HUES48 (cell line): Measurements from ENCODE around the gene INF2.

ENCODE experiments used
- H3K27ac ChIP-seq: one replicate; pipeline ENCODE4 v1.7.0; 2013; ENCODE audit warnings: low read depth, low read length, inconsistent platforms
- H3K27me3 ChIP-seq: 2 replicates; pipeline ENCODE4 v1.6.1; 2013; ENCODE audit warnings: mild to moderate bottlenecking, low read length; ENCODE audit not compliant: control insufficient read depth, insufficient read depth
- H3K36me3 ChIP-seq: 2 replicates; pipeline ENCODE4 v1.6.1; 2013; ENCODE audit warnings: low read length; ENCODE audit not compliant: control insufficient read depth, insufficient read depth
- H3K4me1 ChIP-seq: 2 replicates; pipeline ENCODE4 v1.6.1; 2013; ENCODE audit warnings: mild to moderate bottlenecking, low read length; ENCODE audit not compliant: control insufficient read depth, insufficient read depth
- H3K4me3 ChIP-seq: 2 replicates; pipeline ENCODE4 v1.5.1; 2013; ENCODE audit warnings: mild to moderate bottlenecking, low read depth, low read length
- H3K9ac ChIP-seq: 2 replicates; pipeline ENCODE4 v1.6.1; 2013; ENCODE audit warnings: mild to moderate bottlenecking, low read depth, low read length, moderate library complexity
- H3K9me3 ChIP-seq: 2 replicates; pipeline ENCODE4 v1.6.1; 2013; ENCODE audit warnings: low read length; ENCODE audit not compliant: control insufficient read depth, insufficient read depth

INF2 gene

DNA sequence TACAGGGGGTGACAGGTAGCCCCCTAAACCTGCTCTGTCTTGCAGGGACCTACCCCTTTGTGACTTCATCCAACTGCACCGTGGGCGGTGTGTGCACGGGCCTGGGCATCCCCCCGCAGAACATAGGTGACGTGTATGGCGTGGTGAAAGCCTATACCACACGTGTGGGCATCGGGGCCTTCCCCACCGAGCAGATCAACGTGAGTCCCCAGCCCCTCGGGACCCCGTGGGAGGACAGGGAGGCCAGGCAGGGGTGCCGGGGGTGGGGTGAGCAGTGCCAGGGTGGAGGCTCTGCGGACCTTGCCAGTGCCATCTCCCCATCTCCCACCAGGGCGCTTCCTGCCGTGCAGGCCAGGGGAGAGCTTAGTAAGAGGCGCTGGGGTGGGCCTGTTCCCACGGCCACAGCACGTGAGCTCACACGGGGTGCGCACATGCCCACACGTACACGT lies 52.4 kb downstream of the INF2 start:
- H3K27ac ChIP-seq = no peak overlapping the region
- no peaks in the 10 kb centered on the region for H3K9me3 ChIP-seq
- H3K27me3 ChIP-seq = no peaks in the 10 kb centered on the region
- no peaks in the 10 kb centered on the region for H3K4me1 ChIP-seq
- H3K9ac ChIP-seq = no peak overlapping the region
- no peaks in the 10 kb centered on the region for H3K36me3 ChIP-seq
- no peak overlapping the region for H3K4me3 ChIP-seq

DNA sequence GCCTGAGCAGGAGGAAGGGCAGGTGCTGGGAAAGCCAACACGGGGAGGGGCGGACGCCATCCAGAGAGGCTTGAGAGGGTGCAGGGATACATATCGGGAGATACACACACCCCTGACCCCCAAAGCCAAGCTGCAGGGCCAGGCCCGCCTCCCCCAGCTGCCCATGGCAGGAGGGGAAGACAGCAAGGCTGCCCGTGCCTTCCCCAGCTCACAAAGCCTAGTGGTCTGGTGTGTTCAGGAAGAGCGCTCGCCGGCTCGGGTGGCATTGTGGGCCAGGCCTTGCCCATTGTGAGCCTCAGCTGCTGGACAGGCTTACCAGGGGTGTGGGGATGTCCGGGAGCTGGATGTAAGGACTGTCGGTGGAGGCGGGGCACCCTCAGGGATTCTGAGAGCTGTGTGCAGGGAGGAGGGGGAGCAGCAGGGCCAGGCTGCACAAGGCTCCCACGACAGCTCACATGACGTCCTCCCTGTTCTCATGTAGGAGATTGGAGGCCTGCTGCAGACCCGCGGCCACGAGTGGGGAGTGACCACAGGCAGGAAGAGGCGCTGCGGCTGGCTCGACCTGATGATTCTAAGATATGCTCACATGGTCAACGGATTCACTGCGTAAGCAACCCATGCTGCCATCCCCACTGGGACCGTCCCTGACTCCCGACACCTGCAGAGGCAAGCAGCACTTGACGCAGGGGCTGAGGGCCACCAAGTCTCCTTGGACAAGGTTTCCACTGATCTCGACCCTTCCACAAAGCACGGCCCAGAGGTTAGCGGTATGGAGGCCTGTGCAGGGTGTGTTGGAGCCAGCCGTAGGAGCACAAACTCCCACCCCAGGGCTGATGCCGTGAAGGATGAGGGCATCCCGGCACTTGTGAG lies 53.4 kb downstream of the INF2 start:
- Histone ChIP-seq H3K9me3 (no peaks in the 10 kb centered on the region), H3K27ac (no peak overlapping the region), H3K9ac (no peak overlapping the region), H3K4me3 (no peak overlapping the region), H3K36me3 (no peaks in the 10 kb centered on the region), H3K27me3 (no peaks in the 10 kb centered on the region), H3K4me1 (no peaks in the 10 kb centered on the region)

GRCh38 chr14:104743461-104744380 lies 54.3 kb downstream of the INF2 start:
- no peak overlapping the region for H3K9ac ChIP-seq
- H3K4me1 ChIP-seq = no peaks in the 10 kb centered on the region
- H3K36me3 ChIP-seq = no peaks in the 10 kb centered on the region
- H3K27me3 ChIP-seq = no peaks in the 10 kb centered on the region
- H3K27ac ChIP-seq = no peak overlapping the region
- H3K4me3 ChIP-seq = no peak overlapping the region
- H3K9me3 ChIP-seq = no peaks in the 10 kb centered on the region

DNA sequence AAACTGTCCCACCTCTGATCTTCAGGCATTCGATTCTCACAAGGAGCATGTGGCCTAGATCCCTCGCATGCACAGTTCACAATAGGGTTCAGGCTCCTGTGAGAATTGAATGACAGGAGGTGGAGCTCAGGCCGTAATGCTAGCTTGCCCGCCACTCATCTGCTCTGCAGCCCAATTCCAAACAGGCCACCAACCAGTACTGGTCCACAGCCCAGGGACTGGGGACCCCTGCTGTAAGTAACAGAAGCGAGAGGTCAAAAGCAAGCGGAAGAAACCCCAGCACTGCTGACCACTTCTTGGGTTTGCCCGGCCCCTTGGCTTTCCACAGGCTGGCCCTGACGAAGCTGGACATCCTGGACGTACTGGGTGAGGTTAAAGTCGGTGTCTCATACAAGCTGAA lies 55.1 kb downstream of the INF2 start:
- H3K4me3 ChIP-seq = no peak overlapping the region
- H3K9me3 ChIP-seq = no peaks in the 10 kb centered on the region
- no peak overlapping the region for H3K9ac ChIP-seq
- no peak overlapping the region for H3K27ac ChIP-seq
- no peaks in the 10 kb centered on the region for H3K4me1 ChIP-seq
- H3K27me3 ChIP-seq = no peaks in the 10 kb centered on the region
- no peaks in the 10 kb centered on the region for H3K36me3 ChIP-seq

DNA sequence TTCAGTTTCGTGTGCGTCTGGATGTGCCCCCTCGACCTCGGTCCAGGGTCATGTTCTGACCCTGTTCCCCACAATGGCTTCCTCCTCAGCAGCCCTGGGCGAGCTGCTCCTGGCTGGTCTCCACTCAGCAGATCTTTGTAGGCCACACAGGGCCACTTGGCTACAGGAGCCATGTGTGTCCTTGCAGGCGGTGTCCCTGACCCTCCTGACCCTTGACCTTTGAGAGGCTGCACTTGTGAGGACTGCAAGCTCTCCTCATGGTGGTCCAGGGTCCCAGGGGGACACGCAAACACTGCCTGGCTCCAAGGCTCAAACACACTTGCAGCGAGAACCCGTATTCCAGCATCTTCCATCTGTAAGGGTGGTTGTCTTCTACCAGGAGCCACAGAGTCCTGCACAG lies 56.0 kb downstream of the INF2 start:
- Histone ChIP-seq H3K27ac (no peak overlapping the region), H3K9ac (no peak overlapping the region), H3K27me3 (no peaks in the 10 kb centered on the region), H3K4me3 (no peak overlapping the region), H3K4me1 (no peaks in the 10 kb centered on the region), H3K9me3 (peaks cover 5% of the 10 kb centered on the region; the same call in 1 of the 2 replicates), H3K36me3 (no peaks in the 10 kb centered on the region)

DNA sequence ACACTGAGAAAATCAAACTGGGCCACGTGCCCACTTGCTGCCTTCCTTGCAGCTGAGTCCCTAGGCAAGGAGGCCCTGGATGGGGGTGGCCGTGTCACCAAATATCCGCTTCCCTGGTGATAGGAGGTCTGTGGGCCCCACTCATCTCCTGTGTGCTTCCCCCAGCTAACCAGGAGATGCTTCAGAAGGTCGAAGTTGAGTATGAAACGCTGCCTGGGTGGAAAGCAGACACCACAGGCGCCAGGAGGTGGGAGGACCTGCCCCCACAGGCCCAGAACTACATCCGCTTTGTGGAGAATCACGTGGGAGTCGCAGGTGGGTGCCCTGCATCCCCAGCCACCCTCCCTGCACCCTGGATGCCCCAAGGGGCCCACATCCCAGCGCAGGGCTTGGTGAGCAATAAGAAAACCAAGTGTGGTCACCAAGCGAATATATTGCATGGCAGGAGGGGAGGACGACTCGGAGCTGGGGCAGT lies 56.7 kb downstream of the INF2 start:
- Histone ChIP-seq H3K9me3 (peaks cover 7% of the 10 kb centered on the region; the same call in 1 of the 2 replicates), H3K4me3 (no peak overlapping the region), H3K4me1 (no peaks in the 10 kb centered on the region), H3K27ac (no peak overlapping the region), H3K9ac (no peak overlapping the region), H3K27me3 (no peaks in the 10 kb centered on the region), H3K36me3 (no peaks in the 10 kb centered on the region)

DNA sequence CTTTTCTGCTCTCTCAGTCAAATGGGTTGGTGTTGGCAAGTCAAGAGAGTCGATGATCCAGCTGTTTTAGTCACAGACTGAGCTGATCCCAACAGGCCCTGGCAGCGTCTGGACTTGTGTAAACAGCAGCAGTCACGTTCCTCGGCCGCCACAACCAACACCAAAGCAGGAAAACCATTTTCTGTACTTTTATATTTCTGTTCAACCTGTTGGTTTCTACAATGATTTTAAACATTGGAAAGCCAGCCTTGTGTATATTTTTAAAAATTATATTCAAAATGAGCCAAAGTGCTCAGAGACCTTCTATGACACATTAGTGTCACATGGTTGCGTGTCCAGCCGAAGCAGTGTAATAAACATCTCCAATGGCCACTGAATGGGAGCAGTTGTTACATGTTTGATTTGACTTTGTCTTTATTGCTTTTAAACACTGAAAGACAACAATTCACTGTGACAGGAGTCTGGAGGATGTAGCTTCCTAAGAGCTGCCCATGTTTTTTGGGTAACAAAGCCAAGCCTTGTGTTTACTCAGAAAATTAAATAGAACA lies 57.6 kb downstream of the INF2 start:
- no peak overlapping the region for H3K4me3 ChIP-seq
- no peaks in the 10 kb centered on the region for H3K27me3 ChIP-seq
- no peaks in the 10 kb centered on the region for H3K36me3 ChIP-seq
- H3K9me3 ChIP-seq = peaks cover 9% of the 10 kb centered on the region; the same call in 1 of the 2 replicates
- no peak overlapping the region for H3K27ac ChIP-seq
- H3K9ac ChIP-seq = no peak overlapping the region
- no peaks in the 10 kb centered on the region for H3K4me1 ChIP-seq

DNA sequence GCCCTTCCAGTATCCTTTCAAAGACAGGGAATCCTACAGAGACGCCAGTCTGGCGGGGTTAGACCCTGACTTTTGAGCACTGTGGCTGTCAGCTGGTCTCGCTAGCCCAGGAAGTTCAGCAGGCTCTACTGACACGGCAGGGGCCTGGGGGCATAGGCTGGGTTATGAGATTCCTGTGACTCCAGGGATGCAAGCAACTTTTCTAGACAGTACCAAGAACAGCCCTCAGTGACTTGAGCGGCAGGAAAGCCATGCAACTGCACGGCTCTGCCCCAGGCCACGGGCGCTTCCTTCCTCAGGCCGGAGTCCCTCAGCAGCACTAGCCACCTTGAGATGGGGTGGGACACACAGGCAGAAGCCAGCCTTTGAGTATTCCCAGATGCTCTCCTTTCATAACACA lies 58.5 kb downstream of the INF2 start:
- H3K9me3 ChIP-seq = peaks cover 13% of the 10 kb centered on the region; the same call in 1 of the 2 replicates
- H3K27ac ChIP-seq = no peak overlapping the region
- H3K9ac ChIP-seq = no peak overlapping the region
- H3K4me1 ChIP-seq = no peaks in the 10 kb centered on the region
- H3K27me3 ChIP-seq = no peaks in the 10 kb centered on the region
- no peaks in the 10 kb centered on the region for H3K36me3 ChIP-seq
- no peak overlapping the region for H3K4me3 ChIP-seq

DNA sequence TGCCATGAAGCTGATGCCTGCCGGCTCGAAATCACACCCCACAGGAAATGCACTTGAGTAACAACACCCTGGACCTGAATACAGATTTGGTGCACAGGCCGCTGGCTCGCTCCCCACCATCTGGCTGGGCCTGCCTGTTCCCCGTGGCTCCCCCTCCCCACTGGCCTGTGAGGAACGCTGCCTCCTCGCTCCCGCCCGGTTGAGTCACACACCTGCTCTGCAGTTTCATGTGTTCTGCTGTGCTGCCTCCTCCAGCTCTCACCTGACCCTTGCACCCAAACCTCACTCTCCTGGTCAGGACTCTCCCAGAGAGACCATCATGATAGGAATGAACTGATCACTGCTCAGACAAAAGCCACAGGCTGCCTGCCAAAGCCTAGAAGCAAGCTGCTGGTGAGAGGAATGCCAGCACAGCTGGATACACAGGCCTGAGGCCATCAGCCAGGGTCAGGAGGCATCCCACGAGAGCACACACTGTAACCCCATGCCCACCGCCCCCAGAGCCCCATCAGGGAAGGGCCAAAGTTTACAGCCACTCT lies 59.8 kb downstream of the INF2 start:
- Histone ChIP-seq H3K9ac (no peak overlapping the region), H3K36me3 (no peaks in the 10 kb centered on the region), H3K27me3 (no peaks in the 10 kb centered on the region), H3K9me3 (peaks cover 13% of the 10 kb centered on the region; the same call in 1 of the 2 replicates), H3K4me1 (peaks cover 4% of the 10 kb centered on the region; the same call in 1 of the 2 replicates), H3K4me3 (no peak overlapping the region), H3K27ac (no peak overlapping the region)

GRCh38 chr14:104750056-104750752 lies 60.8 kb downstream of the INF2 start:
- H3K36me3 ChIP-seq = peaks cover 6% of the 10 kb centered on the region
- no peak overlapping the region for H3K9ac ChIP-seq
- H3K27ac ChIP-seq = no peak overlapping the region
- peaks cover 7% of the 10 kb centered on the region; the same call in 1 of the 2 replicates for H3K4me1 ChIP-seq
- no peak overlapping the region for H3K4me3 ChIP-seq
- H3K27me3 ChIP-seq = no peaks in the 10 kb centered on the region
- peaks cover 13% of the 10 kb centered on the region; the same call in 1 of the 2 replicates for H3K9me3 ChIP-seq
